Stomach (tissue), 9 donors: ENCODE measurements around the gene HOXB7. TPM values are rescaled to one million over a fixed set of nuclear protein-coding genes. Genes with fewer than 3 reads are reported as not detected.

Experiments used
- DNase-seq, 2 donors: peaks; one replicate each; pipeline versions ENCODE4 v3.0.0 to v3.0.0-alpha.2; 2013 to 2019
- H3K27ac ChIP-seq, 5 donors: fragments of 200-600 bp in 4 of 5; sonication (generic) in 4 of 5; one replicate each; pipeline ENCODE4 v1.5.1; 2013 to 2019; ENCODE audit warnings: mild to moderate bottlenecking in 1 of 5, moderate library complexity in 1 of 5
- H3K27me3 ChIP-seq, 3 donors: fragments of 200-600 bp; sonication (generic); one replicate each; pipeline ENCODE4 v1.5.1; 2017 to 2019; ENCODE audit warnings: mixed run types in 1 of 3
- H3K36me3 ChIP-seq, 4 donors: fragments of 200-600 bp; sonication (generic); 1 replicate in 3 of 4; 2 replicates in 1 of 4; pipeline ENCODE4 v1.5.1; 2016 to 2019
- H3K4me1 ChIP-seq, 4 donors: fragments of 200-600 bp; sonication (generic); one replicate each; pipeline ENCODE4 v1.5.1; 2016 to 2019
- H3K4me3 ChIP-seq, 4 donors: fragments of 200-600 bp; sonication (generic) in 3 of 4; one replicate each; pipeline ENCODE4 v1.5.1; 2016 to 2019; ENCODE audit warnings: mild to moderate bottlenecking in 1 of 4
- H3K9me3 ChIP-seq, 4 donors: fragments of 200-600 bp; sonication (generic); one replicate each; pipeline ENCODE4 v1.5.1; 2016 to 2019
- EP300 ChIP-seq: sonication (generic); formaldehyde crosslinking; IDR thresholded peaks from one replicate; pipeline ENCODE4 v1.6.1; 2017; ENCODE audit warnings: antibody characterized with exemption
- POLR2A ChIP-seq, 4 donors: fragments of 450-650 bp; IDR thresholded peaks; one replicate each; pipeline ENCODE4 v1.6.1; 2016; ENCODE audit warnings: antibody characterized with exemption in 4 of 4, control low read depth in 2 of 4, mild to moderate bottlenecking in 1 of 4, moderate library complexity in 1 of 4
- POLR2AphosphoS5 ChIP-seq, 3 donors: sonication (generic); formaldehyde crosslinking; IDR thresholded peaks; one replicate each; pipeline ENCODE4 v1.6.1; 2016; ENCODE audit warnings: antibody characterized with exemption in 3 of 3
- WGBS, 5 donors: extraction: QIAGEN DNeasy Blood & Tissue Kit in 3 of 5; methylation state at CpG; one replicate each; pipeline versions ENCODE4 v1.1.5 to v1.1.7; 2013 to 2018; 5-methylcytosine and 5-hydroxymethylcytosine counted together
- intact Hi-C: fragments of 100-400 bp; cut with DNase I; formaldehyde crosslinking; loops from one replicate; pipeline ENCODE4 v1.15.1; 2023; ENCODE audit warnings: low total_unique reads
- polyA plus RNA-seq, 3 donors: library from polyadenylated mRNA; stranded (reverse); fragments of 200-250 nt; gene quantifications; one replicate each; pipeline ENCODE4 v1.2.3, GENCODE V29; 2013
- total RNA-seq, 5 donors: library from RNA; depleted of rRNA; stranded (reverse); fragments of >200 nt; gene quantifications; one replicate each; pipeline versions ENCODE4 v1.1.0 to v1.2.3, GENCODE V29; 2014 to 2016
- TF ChIP-seq, protein P1 (sequence below), 7 experiments: fragments of 450-650 bp in 4 of 7; fragments of 200-600 bp in 3 of 7; sonication (generic) in 3 of 7; IDR thresholded peaks; one replicate each; pipeline ENCODE4 v1.5.1; 2016 to 2019; ENCODE audit warnings: antibody characterized with exemption in 7 of 7, control low read depth in 2 of 7, mild to moderate bottlenecking in 1 of 7
- donor health status: healthy with polysubstance abuse.
- donor health status: Bipolar disorder and iron deficiency.
- donor health status: healthy.

The HOXB7 gene
- total and polyA plus RNA-seq, 8 donors, result 1.0 to 16.5 (median 2.6) TPM

DNA sequence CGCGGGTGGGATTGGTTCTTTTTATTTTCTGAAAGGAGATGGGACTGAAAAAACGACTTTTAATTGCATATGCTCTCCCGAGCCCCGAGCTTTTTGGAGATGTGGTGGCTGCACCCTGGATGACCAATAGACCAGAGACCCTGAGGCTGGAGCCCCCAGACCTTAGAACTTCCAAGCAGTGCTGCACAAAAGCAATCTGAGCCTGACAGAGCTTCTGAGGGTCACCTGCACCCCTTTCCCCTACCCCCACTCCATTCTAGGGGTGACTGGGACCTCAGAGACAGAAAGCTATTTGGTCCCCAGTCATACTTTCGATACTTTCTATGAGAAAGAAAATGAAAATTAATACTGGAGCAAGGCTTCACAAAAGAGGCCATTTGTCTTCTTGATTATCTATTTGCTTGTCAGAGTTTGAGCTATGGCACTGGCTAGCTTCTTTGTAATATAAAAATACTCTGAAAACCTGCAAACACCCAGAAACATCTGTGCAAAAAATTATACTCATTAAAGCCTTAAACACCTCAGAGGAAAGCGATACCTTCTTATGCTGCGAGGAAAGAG, 36.2 kb downstream of the HOXB7 start:
- no peak for DNase-seq
- H3K36me3 ChIP-seq, result no peaks in the 10 kb centered on the region
- H3K4me1 ChIP-seq, result peaks cover 17 to 77% (median 51%) of the 10 kb centered on the region in 4 donors
- peaks cover 0 to 100% (median 79%) of the 10 kb centered on the region in 3 donors for H3K27me3 ChIP-seq
- no peak for TF ChIP-seq POLR2AphosphoS5 (IDR thresholded peaks at IDR 0.05)
- TF ChIP-seq EP300, result no peak
- TF ChIP-seq, protein P1, sequence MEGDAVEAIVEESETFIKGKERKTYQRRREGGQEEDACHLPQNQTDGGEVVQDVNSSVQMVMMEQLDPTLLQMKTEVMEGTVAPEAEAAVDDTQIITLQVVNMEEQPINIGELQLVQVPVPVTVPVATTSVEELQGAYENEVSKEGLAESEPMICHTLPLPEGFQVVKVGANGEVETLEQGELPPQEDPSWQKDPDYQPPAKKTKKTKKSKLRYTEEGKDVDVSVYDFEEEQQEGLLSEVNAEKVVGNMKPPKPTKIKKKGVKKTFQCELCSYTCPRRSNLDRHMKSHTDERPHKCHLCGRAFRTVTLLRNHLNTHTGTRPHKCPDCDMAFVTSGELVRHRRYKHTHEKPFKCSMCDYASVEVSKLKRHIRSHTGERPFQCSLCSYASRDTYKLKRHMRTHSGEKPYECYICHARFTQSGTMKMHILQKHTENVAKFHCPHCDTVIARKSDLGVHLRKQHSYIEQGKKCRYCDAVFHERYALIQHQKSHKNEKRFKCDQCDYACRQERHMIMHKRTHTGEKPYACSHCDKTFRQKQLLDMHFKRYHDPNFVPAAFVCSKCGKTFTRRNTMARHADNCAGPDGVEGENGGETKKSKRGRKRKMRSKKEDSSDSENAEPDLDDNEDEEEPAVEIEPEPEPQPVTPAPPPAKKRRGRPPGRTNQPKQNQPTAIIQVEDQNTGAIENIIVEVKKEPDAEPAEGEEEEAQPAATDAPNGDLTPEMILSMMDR (IDR thresholded peaks at IDR 0.05), result no peak
- no peak for TF ChIP-seq POLR2A (IDR thresholded peaks at IDR 0.05)
- no peaks in the 10 kb centered on the region for H3K9me3 ChIP-seq
- WGBS, 5 donors, result 29 to 38% (median 33%) methylated on average over 8 of the region's 8 CpGs
- peak overlapping the region; percentile 17 to 58 (median 48) for H3K4me3 ChIP-seq
- intact Hi-C loops, result no loop called here
- H3K27ac ChIP-seq, result peak overlapping the region in 4 of 5 donors; percentile 91 to 95 (median 93)

DNA sequence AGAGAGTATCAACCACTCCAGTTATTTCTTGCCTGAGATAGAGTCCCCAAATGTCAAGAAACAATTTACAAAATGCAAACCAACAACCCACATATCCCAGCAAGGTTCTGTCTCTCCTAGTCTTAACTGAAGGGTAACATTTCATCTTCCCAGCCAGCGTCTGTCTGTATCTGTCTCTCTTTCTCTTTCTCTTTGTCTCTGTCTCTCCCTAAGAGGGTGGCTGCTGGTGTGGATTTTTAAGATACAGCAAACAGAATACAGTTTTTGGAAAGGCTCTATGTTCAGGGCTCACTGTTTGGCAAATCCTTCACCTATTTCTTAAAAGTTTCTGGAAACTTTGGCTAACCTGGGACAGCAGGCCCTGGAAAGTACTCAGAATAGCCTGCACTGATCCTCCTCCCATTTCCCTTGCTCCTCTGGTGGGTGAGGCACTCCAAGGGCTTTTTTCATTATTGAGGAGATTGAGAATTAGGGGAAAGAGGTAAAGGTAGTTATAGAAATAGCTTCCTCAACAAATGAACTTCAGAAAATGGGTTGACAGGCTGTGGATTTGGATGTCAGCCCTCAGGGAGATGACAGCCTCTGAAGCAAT, 38.9 kb downstream of the HOXB7 start:
- no peaks in the 10 kb centered on the region for H3K36me3 ChIP-seq
- TF ChIP-seq, protein P1 (IDR thresholded peaks at IDR 0.05), result no peak
- TF ChIP-seq POLR2A (IDR thresholded peaks at IDR 0.05), result no peak
- no peak for TF ChIP-seq EP300
- no peak for TF ChIP-seq POLR2AphosphoS5 (IDR thresholded peaks at IDR 0.05)
- H3K4me3 ChIP-seq, result peak overlapping the region; percentile 27 to 57 (median 38)
- H3K9me3 ChIP-seq, result no peaks in the 10 kb centered on the region
- WGBS, 5 donors, result 33 to 67% (median 45%) methylated on average over 1 of the region's 1 CpG
- H3K27me3 ChIP-seq, result peaks cover 0 to 100% (median 63%) of the 10 kb centered on the region in 3 donors
- intact Hi-C loops, result no loop called here
- H3K27ac ChIP-seq, result peak overlapping the region; percentile 32 to 95 (median 93)
- H3K4me1 ChIP-seq, result peaks cover 23 to 88% (median 58%) of the 10 kb centered on the region in 4 donors
- no peak for DNase-seq

DNA sequence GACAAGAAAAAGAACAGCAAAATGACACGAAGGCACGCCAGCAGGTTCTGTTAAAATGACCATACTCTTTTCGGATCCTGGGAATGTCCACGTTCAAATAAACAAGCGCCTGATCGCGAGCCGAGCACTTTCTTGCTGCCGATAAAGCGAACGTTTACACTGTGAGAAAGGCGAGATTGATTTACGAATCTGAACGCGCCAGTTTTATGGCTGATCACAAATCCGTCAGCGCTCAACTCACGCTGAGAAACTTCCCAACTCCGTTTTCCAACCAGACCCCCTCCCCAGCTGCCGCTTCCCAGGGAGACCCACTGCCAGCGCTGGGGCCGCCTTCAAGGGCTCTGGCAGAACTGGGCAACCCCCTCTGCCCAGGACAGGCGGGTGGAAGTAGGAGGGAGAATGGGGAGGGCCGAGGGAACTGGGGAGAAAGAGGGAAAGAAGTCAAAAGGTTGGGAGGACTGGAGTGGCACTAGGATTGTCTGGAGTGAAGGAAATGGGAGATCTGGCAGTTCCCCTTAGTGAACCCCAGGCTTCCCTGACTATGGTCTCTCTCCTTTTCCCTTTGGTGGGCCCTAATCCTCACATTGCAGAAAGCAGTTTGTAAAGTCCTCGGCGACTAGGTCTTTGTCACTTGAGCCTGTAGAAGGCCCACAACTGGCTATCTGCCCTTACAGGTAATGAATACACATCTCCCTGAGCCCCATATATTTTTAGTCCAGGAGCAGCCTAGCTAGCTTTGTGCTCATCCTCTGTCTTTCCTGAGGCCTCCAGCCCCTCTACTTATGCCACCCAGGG, 39.6 kb downstream of the HOXB7 start:
- Histone ChIP-seq H3K4me1 (peaks cover 18 to 88% (median 56%) of the 10 kb centered on the region in 4 donors), H3K4me3 (peak overlapping the region; percentile 27 to 57 (median 38))
- intact Hi-C loops, result no loop called here

DNA sequence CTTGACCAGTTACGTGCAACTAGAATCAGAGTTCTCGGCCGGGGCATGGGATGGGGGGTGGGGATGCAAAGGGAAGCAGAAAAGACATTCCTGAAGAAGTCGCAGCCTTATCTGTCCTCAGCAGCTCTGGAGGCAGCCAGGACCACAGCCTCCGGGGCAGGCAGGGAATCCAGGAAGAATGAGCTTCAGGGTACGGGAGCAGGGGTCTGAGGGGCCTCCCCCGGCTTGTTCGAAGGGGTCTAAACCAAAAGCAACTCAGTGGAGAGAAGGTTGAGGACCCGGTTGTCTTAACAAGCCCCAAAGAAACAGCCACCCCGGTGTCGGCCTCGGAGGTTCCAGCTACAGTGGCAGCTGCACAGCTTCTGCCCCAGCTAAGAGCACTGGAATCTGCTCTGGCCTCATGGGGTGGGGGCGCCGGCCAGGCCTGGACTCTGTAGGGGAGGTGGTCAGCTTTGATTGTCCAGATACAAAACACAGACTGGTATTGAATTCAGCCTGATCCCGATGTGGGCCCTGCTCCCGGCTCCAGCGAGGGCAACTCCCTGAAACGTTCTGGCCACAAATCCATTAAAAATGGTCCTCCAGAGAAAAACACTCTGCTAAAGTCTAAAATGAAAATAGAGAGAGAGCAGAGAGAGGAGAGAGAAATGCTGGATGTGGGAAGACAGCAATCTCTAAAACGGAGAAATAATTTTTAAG, 40.3 kb downstream of the HOXB7 start:
- DNase-seq, result no peak
- peaks cover 0 to 100% (median 52%) of the 10 kb centered on the region in 3 donors for H3K27me3 ChIP-seq
- H3K27ac ChIP-seq, result peak overlapping the region; percentile 22 to 95 (median 93)
- TF ChIP-seq EP300, result no peak
- H3K4me1 ChIP-seq, result peaks cover 11 to 87% (median 53%) of the 10 kb centered on the region in 4 donors
- no peaks in the 10 kb centered on the region for H3K36me3 ChIP-seq
- intact Hi-C loops, result no loop called here
- peak overlapping the region; percentile 27 to 57 (median 38) for H3K4me3 ChIP-seq
- H3K9me3 ChIP-seq, result no peaks in the 10 kb centered on the region
- WGBS, 5 donors, result 14 to 19% (median 16%) methylated on average over 18 to 19 of the region's 19 CpGs

More for the DNA sequence above, 39.6 kb downstream of the HOXB7 start:
- WGBS, 5 donors, result 21 to 25% (median 22%) methylated on average over 26 of the region's 26 CpGs
- TF ChIP-seq POLR2AphosphoS5 (IDR thresholded peaks at IDR 0.05), result no peak
- Histone ChIP-seq H3K9me3 (no peaks in the 10 kb centered on the region), H3K27ac (peak overlapping the region; percentile 32 to 95 (median 93)), H3K36me3 (no peaks in the 10 kb centered on the region), H3K27me3 (peaks cover 0 to 100% (median 59%) of the 10 kb centered on the region in 3 donors)
- DNase-seq, result no peak
